ENCODE results near the gene RAB11FIP4. TPM values are rescaled to one million over a fixed set of nuclear protein-coding genes. Genes with fewer than 3 reads are reported as not detected.

RAB11FIP4 gene
- total and polyA plus RNA-seq, 2 of the 8 experiments (the other 6 are each of a cell fraction or from before 2014, with no cell fraction given): 21.7 to 53.2 TPM

DNA sequence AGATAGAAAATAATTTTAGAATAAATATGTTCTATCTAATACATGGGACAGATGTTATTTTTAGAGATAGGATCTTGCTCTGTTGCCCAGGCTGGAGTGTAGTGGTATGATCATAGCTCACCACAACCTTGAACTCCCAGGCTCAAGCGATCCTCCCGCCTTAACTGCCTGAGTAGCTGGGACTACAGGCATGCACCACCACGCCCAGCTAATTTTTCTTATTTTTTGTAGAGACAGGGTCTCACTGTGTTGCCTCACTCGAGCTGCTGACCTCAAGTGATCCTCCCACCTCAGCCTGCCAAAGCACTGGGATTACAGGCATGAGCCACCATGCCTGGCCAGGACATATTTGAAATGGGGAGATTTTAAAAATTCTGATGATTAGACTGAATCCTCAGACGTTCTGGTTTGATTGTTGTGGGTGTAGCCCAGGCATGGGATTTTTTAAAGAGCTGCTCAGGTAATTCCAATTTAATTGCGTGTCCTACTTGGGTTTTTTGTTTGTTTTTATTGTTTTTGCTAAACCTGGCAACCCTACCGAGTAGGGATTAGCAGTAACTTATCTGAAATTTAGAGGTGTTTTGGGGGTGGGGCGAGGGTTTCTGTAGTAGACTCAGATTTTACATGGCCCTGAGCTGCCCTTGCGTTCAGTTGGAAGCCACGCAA, 142.9 kb downstream of the RAB11FIP4 start:
- TF ChIP-seq NRF1 (IDR thresholded peaks at IDR 0.05; ENCODE audit: low read depth, low read length) (no peak), SP1 (IDR thresholded peaks at IDR 0.05; ENCODE audit: low read depth, low read length) (no peak), KDM5A (IDR thresholded peaks at IDR 0.05; ENCODE audit: low read length) (no peak), POU5F1 (IDR thresholded peaks at IDR 0.05; ENCODE audit: low read depth, low read length) (no peak), ASH2L (IDR thresholded peaks at IDR 0.05; ENCODE audit: low read length) (no peak)
- Histone ChIP-seq H3K4me3 (ENCODE audit: extremely low read depth in 1 of 4, insufficient read depth in 2 of 4, low read depth in 3 of 4, low read length in 4 of 4) (no peak overlapping the region), H4K8ac (ENCODE audit: extremely low read depth, insufficient read depth, low read length) (no peak overlapping the region), H2BK15ac (ENCODE audit: low read length) (no peak overlapping the region), H2BK20ac (ENCODE audit: low read length) (no peak overlapping the region), H2AK5ac (ENCODE audit: low read depth, low read length) (no peak overlapping the region), H4K5ac (ENCODE audit: insufficient read length, low read depth, low read length) (no peak overlapping the region), H3K9me3 (ENCODE audit: insufficient read depth in 2 of 2, low read depth in 1 of 2, low read length in 1 of 2) (no peaks in the 10 kb centered on the region), H3K4ac (replicated peaks; ENCODE audit: insufficient read length, low read depth, low read length) (no peak overlapping the region), H3K27ac (ENCODE audit: low read depth, low read length) (no peak overlapping the region), H4K20me1 (replicated peaks in 1 of 2; ENCODE audit: control insufficient read depth in 1 of 2, insufficient read depth in 2 of 2, low read length in 2 of 2) (no peaks in the 10 kb centered on the region), H3K79me2 (ENCODE audit: control insufficient read depth in 1 of 2, insufficient read depth in 2 of 2, low read length in 2 of 2) (no peaks in the 10 kb centered on the region), H3K23me2 (ENCODE audit: low read depth, low read length) (no peaks in the 10 kb centered on the region), H4K91ac (replicated peaks; ENCODE audit: insufficient read length, low read length) (no peak overlapping the region), H2BK5ac (ENCODE audit: low read depth, low read length) (no peak overlapping the region), H3K4me1 (replicated peaks in 1 of 4; ENCODE audit: control insufficient read depth in 3 of 4, insufficient read depth in 4 of 4, low read length in 3 of 4) (peaks cover 0 to 4% (median 2%) of the 10 kb centered on the region in 4 experiments; a peak in 2 of 7 replicates), H2BK120ac (replicated peaks; ENCODE audit: low read depth, low read length) (no peak overlapping the region), H3K4me2 (ENCODE audit: insufficient read depth in 1 of 2, low read depth in 2 of 2, low read length in 2 of 2) (no peak overlapping the region), H3K36me3 (ENCODE audit: control insufficient read depth in 2 of 4, insufficient read depth in 4 of 4, low read length in 3 of 4) (peaks cover 2 to 22% (median 12%) of the 10 kb centered on the region in 4 experiments; a peak in 6 of 8 replicates), H3K79me1 (ENCODE audit: low read depth, low read length) (no peaks in the 10 kb centered on the region), H3K23ac (ENCODE audit: insufficient read length) (no peak overlapping the region), H3K56ac (replicated peaks; ENCODE audit: insufficient read length, low read depth, low read length) (no peak overlapping the region), H3K9ac (replicated peaks in 1 of 4; ENCODE audit: extremely low read depth in 1 of 4, low read depth in 3 of 4, low read length in 3 of 4) (no peak overlapping the region), H3K18ac (ENCODE audit: extremely low read depth, low read length) (no peak overlapping the region), H2BK12ac (ENCODE audit: low read depth, low read length) (no peak overlapping the region), H2AFZ (ENCODE audit: low read length) (no peak overlapping the region), H3K14ac (ENCODE audit: insufficient read length) (no peak overlapping the region), H3K27me3 (replicated peaks in 1 of 4; ENCODE audit: control insufficient read depth in 3 of 4, extremely low read depth in 1 of 4, insufficient read depth in 3 of 4, low read length in 3 of 4) (no peaks in the 10 kb centered on the region)
- CTCF ChIA-PET (ENCODE audit: partially characterized antibody): interaction anchor here (0.7 to 16.9 kb wide), 26 partner anchors 8 to 322 kb away, joined by 3 to 325 read pairs (median 4); no protein-coding TSS in a partner anchor
- POLR2A ChIA-PET (ENCODE audit: partially characterized antibody): interaction anchor here (0.6 to 1.2 kb wide), 4 partner anchors 9 to 193 kb away, joined by 3 to 6 read pairs (median 4); no protein-coding TSS in a partner anchor
- WGBS, 2 experiments (ENCODE audit: extremely low coverage in 1 of 2, insufficient coverage in 1 of 2, insufficient read length in 1 of 2, insufficient replicate concordance in 2 of 2, low coverage in 1 of 2, low lambda C conversion rate in 2 of 2, missing lambda C conversion rate in 1 of 2): 90% methylated on average over 10 of the region's 10 CpGs; no CpG with 5 or more reads in 1 of the 2 experiments
- DNase-seq (ENCODE audit: low read depth in 1 of 2, low spot score in 2 of 2): no peak
- FAIRE-seq: no peak
